ENCODE data around the gene PNKP.

Gene PNKP

DNA sequence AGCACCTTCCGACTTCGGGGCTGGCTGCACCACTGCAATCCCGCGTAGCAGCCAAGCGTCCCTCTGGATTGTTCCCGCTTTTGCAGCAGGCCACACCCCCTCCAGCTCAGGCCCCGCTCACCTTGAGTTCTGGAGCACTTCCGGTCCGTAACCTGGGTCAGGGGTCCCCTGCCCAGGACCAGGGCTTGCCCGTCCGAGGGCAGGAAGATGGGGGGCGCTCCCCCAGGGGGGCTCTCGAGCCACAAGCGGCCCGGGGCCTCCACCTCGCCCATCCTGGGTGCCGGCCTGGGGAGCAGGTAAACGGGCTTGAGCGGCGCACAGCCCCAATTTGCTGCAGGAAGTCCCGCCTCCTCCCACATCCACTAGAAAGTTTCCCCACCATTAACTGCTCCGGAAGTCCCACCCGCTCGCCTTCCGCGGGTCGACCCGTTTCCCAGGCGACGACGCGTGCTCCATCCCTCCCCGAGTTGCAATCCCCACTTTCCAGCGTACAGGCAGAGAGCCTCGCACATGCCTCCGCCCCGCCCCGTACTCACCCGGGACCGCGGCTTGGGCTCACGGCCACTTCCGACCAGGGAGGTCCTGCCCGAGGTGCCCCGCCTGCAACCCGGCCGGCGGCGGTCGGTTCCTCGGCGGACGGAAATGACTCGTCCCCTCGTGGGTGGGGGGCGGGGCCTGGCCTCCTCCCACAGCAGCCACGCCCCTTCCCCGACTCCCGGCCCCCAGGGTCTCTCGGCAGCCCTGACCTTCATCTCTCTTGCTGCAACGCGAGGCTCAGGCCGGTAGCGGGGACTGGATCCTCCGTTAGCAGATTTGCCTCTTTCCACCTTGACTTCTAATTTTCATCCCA, at the start of gene PNKP:
PNKP (minus strand) TSS at position 644 of the 850 bp plus-strand sequence; CDS start at position 272, 372 bp downstream.
- peak; percentile 92 for DNase-seq

DNA sequence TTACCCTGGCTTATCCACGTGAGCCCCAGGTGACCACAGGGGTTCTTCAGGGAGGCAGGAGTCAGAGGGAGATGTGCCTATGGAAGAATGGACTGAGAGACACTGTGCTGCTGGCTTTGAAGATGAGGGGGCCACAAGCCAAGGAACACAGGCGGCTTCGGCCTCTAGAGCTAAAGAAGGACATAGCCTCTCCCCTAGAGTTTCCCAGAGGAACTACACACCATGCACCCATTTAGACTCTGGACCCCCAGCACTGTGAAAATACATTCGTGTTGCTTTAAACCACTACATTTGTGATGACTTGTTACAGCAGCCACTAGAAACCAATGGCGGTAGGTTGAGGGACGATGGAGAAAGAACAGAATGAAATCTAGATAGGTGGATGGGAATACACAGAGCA, 47.9 kb upstream of the PNKP start:
- DNase-seq: no peak

DNA sequence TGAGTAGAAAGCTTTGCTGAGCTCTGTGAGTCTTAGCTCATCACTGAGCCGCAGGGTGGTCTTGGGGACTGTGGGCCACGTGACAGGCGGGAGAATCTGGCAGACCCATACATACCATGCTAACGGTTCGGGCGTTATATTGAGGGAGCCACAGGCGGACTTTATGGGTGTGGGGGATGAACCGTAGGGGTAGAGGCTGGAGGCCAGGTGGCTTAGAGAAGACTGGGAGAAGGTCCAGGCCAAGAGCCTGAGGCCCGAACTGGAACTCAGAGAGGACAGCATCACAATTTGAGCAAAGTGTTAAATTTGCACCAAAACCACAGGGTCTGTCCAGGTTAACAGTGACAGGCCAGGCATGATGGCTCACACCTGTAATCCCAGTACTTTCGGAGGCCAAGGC, 46.3 kb upstream of the PNKP start:
- DNase-seq: no peak

DNA sequence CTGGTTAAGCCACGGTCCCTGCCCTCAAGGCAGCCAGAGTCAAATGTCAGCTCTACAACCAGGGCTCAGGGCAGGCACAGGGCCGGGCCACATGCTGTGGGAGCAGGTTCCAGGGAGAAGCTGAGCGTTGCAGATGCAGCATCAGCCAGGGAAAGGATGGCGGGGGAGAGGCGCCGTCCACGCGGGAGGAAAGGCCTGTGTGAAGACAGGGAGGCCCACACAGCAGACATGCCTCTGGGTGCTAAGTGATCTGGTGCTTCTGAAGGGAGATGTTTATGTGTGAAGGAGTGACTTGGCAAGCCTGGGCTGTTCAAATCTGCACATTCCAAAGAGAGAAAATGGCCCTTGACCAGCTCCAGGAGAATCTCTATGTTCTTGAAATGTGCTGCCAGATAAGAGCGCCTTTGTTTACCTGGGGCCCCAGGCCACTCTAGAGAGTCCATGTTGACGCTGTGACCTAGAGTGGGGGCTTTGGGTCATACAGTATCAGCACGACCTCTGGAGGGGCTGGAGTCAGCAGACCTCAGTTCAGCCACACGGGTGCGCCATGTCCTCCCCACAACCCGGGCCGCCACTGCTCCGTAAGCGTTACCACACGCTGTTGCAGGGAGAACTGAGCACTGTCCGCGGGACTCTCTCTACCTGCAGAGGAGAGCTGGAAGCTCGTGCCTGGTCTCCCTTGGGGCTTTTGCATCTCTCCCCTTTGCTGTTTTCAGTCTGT, 45.7 kb upstream of the PNKP start:
- no peak for DNase-seq

DNA sequence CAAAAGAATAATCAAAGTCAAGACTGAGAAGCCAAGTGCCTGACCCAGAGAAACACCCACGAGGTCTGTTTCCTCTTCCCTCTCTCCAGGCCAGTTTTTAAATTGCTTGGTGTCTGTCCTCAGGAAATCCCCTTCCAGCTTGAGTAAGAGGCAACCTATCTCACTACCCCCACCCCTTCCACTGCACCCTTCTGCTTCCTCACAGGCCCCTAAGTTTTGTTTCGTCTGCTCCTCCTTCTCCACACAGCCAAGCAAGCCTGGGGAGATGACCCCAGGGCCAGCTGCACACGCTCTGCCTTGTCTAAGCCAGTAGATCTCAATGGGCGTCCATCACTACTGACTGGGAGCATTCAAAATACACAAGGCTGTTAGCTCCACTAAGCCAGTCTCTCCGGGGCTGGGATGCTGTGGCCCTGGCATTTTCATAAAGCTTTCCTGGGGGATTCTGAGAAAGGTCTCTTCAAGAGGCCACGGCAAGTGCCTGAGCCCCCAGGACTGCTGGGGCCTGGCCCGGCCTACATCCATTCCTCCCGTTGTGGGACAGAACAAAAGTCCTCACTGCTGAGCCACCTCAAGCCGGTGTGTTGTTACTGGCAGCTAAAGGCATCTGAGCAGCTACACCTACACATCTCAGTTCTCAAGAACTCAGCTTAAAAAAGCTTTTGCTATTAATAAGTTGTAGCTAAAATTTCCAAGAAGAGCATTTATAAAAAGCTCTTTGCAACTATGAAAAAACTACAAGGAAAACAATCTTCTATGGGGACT, 44.2 kb upstream of the PNKP start:
- no peak for DNase-seq

DNA sequence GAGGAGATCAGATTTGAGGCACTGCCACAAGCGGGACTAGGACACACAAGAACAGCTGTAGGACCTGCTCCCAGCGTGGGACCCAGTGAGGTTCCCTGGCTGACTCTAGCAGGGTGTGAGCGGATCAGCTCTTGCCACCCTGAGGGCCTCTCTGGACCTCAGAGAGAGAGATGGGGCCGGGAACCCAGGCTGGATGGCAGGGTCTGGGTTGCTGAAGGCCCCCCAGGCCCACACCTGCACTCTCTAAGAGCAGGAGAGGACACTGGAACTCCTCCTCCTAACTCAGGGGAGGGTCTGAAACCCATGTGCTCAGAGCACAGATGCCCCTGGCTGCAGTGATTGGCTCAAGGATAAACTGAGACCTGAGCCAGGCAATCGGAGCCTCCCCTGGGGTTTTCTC, 42.8 kb upstream of the PNKP start:
- DNase-seq: peak; percentile 66

DNA sequence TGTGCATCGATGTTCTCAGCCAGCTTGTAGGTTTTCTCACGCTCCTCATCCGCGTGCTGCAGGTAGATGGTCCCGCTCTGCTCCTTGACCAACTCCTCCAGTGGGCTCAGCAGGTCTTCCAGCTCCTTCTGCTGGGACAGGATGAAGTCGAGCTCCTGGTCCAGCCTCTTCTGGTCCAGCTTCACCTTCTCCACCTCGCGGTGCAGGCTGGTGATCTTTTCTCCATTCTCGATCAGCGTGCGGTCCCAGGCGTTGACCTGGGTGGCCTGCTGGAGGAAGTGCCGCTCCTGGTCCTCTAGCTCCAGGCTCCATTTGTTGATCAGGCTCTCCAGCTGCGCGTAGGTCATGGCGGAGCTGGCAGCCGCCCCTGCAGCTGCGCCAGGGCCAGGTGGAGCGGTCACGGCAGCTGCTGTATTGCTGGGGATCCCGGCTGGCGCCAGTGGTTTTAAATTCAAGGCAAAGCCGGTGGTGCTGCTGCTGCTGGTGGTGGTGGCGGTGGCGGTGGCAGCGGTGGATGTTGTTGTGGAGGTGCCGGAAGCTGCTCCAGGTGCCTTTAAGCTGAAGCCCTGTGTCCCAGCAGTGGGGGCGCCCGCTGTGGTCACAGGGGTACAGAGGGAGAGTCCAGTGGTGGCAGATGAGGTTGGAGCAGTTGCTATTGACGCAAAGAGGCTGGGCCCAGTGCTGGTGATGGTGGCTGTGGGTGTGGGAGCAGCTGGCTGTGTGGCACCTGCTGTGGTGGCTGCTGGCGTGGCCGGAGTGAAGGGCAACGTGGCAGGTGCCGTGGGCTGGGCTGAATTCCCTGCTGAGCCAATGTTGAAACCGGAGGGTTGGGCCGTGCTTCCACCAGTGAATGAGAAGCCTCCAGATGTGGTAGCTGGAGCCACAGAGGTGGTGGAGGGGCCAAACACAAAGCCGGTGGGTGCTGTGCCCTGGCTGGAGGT, 41.4 kb upstream of the PNKP start:
- no peak for DNase-seq

DNA sequence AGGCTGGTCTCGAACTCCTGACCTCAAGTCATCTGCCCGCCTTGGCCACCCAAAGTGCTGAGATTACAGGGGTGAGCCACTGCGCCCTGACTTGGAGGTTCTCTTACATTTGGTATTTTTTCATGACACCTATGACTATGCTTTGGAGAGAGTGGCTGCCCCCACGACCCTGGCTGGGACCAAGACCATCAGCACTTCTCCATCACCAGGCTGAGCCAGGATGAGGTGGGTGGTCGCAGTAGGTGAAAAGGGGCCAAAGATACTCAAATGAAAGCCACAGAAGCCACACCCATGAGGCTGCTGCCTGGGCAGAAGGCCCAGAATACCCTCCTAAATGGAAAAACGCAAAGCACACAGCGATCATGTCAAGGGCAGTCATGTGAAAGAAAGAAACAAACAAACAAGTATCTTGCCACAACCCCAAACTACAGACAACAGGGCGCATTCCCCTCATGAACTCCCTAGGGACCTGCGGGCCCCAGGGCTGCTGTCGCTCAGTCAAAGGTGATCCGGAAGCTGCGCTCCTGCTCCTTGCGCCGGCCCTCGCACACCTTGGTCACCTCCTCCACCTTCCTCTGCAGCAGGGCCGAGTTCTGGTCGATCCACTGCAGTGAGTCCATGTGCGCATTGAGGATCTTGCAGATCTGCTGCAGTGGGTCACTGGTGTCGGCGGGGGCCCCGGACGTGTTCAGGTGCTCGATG, 40.5 kb upstream of the PNKP start:
- DNase-seq: no peak

DNA sequence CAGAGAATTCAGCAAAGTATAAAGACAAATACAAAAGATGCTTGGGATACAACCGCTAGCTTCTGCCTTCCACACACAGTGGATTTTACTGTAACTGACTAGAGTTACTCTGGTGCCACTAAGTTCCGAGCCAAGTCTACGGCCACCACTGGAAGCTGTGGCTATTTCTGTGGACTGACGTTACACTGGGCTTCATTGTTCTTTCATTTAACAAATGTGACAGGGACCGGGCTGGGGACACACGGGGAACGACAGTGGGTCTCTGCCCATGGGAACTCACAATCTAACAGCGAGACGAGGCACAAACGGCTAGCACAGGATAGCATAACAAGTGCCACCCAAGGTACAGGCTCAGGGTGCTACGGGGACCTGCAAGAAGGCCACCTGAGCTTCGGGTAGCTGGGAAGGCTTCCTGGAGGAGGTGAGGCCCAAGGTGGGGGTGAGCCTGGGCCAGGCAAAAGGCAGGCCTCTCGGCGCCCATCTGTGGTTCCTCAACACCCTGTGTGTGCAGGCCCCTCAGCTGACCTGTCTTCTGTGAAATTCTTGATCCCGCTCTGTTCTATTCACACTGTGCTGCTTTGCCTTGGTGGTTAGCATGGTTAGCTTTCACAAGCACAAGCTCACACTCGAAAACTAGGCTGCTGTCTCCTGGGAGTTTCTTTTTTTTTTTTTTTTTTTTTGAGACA, 39.6 kb upstream of the PNKP start:
- DNase-seq: no peak

DNA sequence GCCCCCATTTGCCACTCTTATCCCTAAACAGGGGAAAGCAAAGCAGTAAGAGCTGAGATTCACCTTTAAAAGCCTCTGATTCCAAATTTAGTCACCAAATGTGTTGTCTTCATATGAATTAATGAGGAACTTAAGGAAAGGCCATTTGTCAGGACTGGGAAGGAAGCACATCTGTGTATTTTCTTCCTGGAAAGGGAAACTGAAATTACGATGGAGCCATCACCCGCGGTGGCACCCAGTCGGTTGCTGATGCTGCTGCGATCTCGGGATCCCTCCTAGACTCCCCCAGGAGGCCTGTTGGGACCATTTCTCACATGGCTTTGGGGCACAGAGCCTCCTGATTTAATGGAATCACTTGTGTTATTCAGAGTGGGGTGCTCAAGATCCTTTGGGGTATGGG, 36.8 kb upstream of the PNKP start:
- no peak for DNase-seq

DNA sequence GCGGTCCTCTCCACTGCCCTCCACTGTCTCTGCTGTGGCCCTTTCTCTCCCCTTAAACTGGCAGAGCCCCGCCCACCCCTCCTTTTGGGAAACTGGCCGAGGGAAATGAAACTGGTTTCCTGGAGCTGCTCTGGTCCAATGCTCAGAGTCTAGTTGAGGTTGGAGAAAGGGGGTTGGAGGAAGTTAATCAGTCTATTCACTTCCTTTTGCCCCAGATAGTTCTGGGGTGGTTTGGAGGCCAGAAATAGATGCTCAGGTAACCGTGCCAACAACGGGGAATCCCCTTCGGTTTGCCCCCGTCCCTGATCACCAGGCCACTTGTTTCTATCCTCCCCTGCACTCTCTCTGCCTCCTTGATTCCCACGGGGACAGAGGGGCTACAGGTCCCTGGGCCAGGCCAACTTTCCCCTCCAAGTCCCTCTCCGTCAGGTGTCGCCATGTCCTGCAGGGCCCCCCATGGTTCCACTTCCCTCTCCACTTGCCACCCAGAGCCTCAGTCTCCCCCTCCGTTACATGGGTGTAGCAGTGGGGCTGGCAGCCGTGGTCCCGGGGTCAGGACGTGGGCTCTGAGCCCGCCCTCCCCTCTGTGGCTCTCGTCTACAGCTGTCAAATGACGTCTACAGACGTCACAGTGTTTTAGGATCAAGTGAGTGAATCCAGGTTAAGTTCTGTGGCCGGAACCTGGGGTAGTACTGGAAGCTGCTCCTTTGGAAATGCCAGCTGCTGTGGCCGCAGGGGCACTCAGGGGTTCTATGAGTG, 29.7 kb upstream of the PNKP start, which contains the start of gene IL4I1:
IL4I1 (minus strand) TSS at position 25 of the 759 bp plus-strand sequence. CDS start 727 bp downstream, outside the sequence.
- DNase-seq: no peak

DNA sequence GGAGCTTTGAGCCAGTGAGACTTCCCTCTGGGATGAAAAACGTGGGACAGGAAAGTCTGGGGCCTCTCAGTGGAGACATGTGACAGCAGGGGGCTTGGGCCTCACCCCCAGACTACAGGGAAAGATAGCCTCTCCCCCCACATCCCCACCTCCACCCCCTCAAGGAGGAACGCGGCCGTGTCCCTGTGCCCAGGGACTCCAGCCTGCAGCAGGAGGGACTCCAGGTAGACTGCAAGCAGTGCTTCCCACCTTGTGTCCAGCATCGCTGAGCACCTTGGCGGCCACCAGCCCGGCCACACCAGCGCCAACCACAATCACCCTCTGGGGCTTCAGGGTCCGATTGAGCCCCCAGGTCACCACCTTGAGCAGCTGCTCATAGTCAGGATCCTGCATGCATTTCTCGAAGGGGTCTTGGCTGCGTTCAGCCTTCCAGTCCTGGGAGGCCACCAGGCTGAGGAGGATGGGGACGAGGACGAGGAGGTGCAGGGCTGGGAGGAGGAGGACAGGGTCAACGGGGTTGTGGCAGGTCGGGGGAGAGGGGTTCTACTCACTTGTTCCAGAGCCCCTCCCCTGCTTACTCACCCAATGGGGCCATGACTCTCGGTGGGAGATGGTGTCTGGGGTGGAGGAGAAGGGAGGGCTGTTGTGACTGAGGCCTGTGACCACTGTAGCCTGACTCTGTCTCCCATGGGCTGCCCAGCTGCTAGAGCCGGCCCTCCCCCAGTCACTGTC, 28.4 kb upstream of the PNKP start:
- DNase-seq: no peak

DNA sequence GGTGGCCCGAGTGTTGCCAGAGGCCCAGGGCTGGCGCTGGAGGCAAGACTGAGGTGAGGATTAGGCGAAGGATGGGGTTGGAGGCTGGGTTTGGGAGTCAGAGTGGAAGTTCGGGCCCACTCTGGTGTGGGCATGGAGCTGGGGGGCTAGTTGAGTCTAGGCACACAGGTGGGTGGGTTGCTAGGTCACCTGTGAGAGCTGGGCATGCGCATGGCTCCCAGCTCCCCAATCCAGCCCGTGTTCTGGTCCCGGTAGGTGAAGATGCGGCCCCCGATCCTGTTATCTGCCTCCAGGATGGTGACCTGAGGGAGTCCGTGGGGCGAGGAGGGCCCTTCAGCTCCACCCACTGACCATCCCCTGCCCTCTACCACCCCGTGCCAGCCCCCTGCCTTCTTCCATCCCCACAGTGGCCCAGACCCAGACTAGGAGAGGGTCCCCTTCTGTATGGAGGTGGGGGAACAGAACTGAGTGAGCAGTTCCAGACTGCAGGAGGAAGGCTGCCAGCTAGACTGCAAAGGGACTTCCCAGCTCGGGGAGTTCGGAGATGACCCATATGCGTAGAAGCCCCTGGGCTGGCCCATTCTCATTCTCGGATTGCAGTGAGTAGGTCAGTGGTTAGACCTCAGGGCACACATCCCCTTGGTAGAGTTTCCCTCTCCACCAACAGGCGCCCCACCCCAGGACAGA, 27.6 kb upstream of the PNKP start:
- DNase-seq: no peak

DNA sequence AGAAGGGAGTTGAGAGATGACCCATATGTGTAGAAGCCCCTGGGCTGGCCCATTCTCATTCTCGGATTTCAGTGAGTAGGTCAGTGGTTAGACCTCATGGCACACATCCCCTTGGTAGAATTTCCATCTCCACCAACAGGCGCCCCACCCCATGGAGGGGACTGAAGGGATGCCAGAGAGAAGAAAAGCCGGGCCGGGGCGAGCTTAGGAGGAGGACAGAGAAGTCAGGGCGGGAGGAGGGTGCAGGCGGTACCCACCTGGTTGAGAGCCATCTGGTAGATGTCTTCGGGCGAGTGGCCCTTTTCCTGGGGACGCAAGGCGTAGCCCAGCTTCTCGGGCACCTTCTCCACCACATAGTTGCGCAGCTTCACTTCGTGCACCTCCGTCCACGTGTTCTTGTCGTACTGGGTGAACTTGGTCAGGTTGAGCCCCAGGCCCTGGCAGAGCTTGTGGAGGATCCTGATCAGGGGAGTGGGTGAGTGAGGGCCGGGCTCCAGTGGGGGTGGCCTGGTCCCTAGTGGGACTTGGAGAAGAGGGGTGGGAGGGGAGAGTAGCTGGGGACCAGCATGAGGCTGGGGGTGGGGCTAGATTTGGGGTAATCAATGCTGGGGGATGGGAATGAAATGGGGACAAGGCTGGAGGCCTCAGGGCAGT, 26.8 kb upstream of the PNKP start:
- no peak for DNase-seq

DNA sequence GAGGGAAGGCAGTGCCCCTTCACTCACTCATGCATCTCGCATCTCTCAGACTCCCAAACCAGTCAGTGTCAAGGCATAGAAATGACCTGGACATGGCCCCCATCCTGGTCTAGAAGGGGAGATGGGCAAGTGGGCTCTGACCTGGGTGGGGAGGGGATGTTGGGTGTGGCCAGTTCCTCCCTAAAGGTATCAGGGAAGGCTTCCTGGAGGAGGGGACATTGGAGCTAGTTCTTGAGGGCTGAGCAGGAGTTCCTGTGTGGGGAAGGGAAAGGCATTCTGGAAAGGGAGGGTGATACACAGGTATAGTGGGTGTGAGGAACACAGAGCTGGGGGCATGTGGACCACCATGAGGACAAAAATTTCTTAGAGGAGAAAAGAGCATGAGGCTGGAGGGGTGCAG, 25.3 kb upstream of the PNKP start:
- DNase-seq: no peak

DNA sequence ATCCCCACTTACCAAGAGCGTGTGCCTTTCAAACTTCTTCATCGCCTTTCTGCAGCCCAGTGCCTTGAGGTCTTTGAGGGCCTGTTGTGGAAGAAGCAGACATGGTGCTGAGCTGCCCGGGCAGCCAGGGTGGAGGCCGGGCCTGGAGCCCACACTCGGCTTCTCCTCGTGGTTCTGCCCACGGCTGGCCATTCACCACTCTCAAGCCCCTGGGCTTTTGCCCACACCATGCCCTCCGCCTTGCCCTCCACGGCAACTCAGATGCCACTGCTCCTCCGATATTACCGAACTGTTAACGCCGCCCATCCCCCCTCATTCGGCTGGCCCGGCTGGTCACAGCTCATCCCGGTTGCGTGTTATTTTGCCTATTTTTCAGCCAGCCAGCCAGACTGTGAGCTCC, 24.0 kb upstream of the PNKP start:
- DNase-seq: no peak

DNA sequence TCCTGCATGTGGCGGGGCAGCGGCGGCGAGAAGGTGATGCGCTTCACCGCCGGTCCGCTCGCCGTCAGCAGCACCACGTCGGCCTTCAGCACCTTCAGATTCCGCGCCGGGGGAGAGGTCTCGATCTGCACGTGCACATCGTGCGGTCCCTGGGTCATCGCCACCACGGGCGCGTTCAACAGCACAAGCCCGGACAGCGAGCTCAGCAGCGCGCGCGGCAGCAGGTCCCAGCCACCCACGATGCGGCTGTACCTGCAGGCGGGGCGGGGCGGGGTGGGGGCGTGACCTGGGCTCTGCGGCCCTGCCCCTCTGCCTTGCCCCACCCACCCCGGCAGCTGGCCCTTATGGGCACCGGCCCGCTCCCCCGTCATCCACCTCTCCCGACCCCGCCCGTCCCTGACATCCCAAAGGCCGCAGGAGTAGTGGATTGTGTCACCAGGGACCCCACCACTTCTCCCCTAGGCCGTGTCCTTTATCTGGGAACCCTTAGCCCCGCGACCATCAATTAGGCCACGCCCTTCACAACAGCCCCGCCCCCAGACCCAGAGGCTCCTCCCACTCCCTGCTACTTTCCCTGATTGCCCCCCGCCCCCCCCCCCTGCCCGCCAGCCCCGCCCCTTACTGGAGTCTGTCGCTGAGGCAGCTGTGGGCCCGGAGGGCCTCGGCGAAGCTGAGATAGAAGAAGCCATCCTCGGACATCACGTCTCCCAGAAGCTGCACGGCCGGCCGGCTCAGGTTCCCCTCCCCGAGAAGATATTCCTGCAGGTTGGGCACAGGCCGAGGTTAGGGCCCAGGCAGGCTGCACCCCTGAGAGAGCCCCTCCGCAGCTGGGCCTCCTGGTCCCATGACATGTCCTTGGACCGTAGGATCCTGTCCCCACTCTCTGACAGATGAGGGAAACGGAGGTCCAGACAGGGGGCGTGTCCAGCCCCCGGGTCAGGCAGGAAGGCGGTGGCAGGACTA, 23.3 kb upstream of the PNKP start:
- peak; percentile 53 for DNase-seq

Measured in NCI-H2171 treated with DMSO at 0.1 percent for 48 hours (cell line).